ENCODE results near the gene TMEM51. TPM values are rescaled to one million over a fixed set of nuclear protein-coding genes. Genes with fewer than 3 reads are reported as not detected.

The TMEM51 gene
- total and polyA plus RNA-seq, 9 of the 15 experiments (the other 6 are each of a cell fraction or from before 2014, with no cell fraction given): 0.06 to 1.4 (median 0.58) TPM

DNA sequence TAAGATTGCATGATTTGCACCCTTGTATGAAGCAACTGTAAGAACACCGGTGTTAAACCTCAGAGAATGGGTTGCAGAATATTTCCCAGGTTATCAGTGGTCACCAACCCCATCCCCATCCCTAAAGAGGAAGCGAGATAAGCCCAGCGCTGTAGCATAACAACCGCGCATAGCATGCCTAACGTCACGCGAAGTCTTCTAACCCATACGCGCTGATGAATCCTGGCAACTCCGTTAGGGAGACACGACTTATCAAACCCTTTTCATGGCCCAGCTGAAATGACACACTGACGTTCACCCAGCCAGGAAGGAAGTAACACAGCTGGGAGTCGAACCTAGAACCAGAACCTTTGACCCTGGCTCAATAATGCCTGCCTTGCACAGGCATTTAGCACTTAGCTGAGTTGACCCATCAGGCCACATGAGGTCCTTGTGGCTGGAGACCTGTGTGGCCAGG, 24.2 kb downstream of the TMEM51 start (continued):
- TF ChIP-seq ZBTB40 (IDR thresholded peaks at IDR 0.05): no peak
- TF ChIP-seq ZBTB40 (CRISPR knock-in tag; IDR thresholded peaks at IDR 0.05): no peak
- TF ChIP-seq, protein P1, sequence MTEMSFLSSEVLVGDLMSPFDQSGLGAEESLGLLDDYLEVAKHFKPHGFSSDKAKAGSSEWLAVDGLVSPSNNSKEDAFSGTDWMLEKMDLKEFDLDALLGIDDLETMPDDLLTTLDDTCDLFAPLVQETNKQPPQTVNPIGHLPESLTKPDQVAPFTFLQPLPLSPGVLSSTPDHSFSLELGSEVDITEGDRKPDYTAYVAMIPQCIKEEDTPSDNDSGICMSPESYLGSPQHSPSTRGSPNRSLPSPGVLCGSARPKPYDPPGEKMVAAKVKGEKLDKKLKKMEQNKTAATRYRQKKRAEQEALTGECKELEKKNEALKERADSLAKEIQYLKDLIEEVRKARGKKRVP (CRISPR knock-in tag; IDR thresholded peaks at IDR 0.05): no peak
- no peak for TF ChIP-seq ZNF766 (CRISPR knock-in tag; conservative IDR thresholded peaks at IDR 0.05)
- no peak for TF ChIP-seq PURB (CRISPR knock-in tag; IDR thresholded peaks at IDR 0.05; ENCODE audit: low read depth)
- no peak for TF ChIP-seq ZNF507 (tag; conservative IDR thresholded peaks at IDR 0.05)
- TF ChIP-seq, protein P2, sequence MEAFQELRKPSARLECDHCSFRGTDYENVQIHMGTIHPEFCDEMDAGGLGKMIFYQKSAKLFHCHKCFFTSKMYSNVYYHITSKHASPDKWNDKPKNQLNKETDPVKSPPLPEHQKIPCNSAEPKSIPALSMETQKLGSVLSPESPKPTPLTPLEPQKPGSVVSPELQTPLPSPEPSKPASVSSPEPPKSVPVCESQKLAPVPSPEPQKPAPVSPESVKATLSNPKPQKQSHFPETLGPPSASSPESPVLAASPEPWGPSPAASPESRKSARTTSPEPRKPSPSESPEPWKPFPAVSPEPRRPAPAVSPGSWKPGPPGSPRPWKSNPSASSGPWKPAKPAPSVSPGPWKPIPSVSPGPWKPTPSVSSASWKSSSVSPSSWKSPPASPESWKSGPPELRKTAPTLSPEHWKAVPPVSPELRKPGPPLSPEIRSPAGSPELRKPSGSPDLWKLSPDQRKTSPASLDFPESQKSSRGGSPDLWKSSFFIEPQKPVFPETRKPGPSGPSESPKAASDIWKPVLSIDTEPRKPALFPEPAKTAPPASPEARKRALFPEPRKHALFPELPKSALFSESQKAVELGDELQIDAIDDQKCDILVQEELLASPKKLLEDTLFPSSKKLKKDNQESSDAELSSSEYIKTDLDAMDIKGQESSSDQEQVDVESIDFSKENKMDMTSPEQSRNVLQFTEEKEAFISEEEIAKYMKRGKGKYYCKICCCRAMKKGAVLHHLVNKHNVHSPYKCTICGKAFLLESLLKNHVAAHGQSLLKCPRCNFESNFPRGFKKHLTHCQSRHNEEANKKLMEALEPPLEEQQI (IDR thresholded peaks at IDR 0.05): no peak
- TF ChIP-seq NCOA2 (IDR thresholded peaks at IDR 0.05; ENCODE audit: partially characterized antibody in 2 of 2): no peak
- TF ChIP-seq PRMT5 (CRISPR knock-in tag; IDR thresholded peaks at IDR 0.05): no peak
- no peak for TF ChIP-seq ESRRB (CRISPR knock-in tag; IDR thresholded peaks at IDR 0.05; ENCODE audit: borderline replicate concordance)
- TF ChIP-seq SRF (CRISPR knock-in tag; IDR thresholded peaks at IDR 0.05): no peak
- TF ChIP-seq PML (IDR thresholded peaks at IDR 0.05; ENCODE audit: low read length): no peak
- no peak for TF ChIP-seq GTF3C2 (IDR thresholded peaks at IDR 0.05; ENCODE audit: borderline replicate concordance, extremely low read depth, insufficient read length)
